HT-29 (cell line): ENCODE measurements around the gene TMEM213. TPM values are rescaled to one million over a fixed set of nuclear protein-coding genes. Genes with fewer than 3 reads are reported as not detected.
"Not testable (repeated sequence)": the region's sequence is repeated elsewhere in the genome, so short reads cannot be mapped to it uniquely, and the experiment has no call there.

Experiments
- DNase-seq: peaks from one replicate; pipeline ENCODE4 v3.0.0-alpha.2; 2015; ENCODE audit warnings: low spot score
- total RNA-seq: library from RNA; depleted of rRNA; stranded (reverse); fragments of >200 nt; shearing (Covaris generic); gene quantifications from 2 replicates; pipeline ENCODE4 v1.2.3, GENCODE V29; 2014

Gene TMEM213
- total RNA-seq, 1 experiment from 2014 or later, result not detected

- not testable (repeated sequence) for DNase-seq
These were observed 748 bp upstream of the TMEM213 start for GRCh38 chr7:138797046-138797445.

GRCh38 chr7:138798836-138799235 lies 1.0 kb downstream of the TMEM213 start:
- no peak for DNase-seq

- DNase-seq, result no peak
These were observed 1.7 kb downstream of the TMEM213 start for GRCh38 chr7:138799336-138800000.

GRCh38 chr7:138801256-138801655 lies 3.5 kb downstream of the TMEM213 start:
- no peak for DNase-seq

GRCh38 chr7:138802706-138803105 lies 4.9 kb downstream of the TMEM213 start:
- no peak for DNase-seq

GRCh38 chr7:138804618-138805017 lies 6.8 kb downstream of the TMEM213 start:
- no peak for DNase-seq

- DNase-seq, result no peak
These were observed 11.6 kb downstream of the TMEM213 start for GRCh38 chr7:138809346-138809745.

- not testable (repeated sequence) for DNase-seq
These were observed 13.5 kb downstream of the TMEM213 start for GRCh38 chr7:138811327-138811726.

GRCh38 chr7:138813945-138814344 lies 16.2 kb downstream of the TMEM213 start:
- no peak for DNase-seq

- no peak for DNase-seq
These were observed 17.1 kb downstream of the TMEM213 start for GRCh38 chr7:138814816-138815332.

- no peak for DNase-seq
These were observed 18.9 kb downstream of the TMEM213 start for GRCh38 chr7:138816650-138817049.

GRCh38 chr7:138819625-138820024 lies 21.8 kb downstream of the TMEM213 start:
- DNase-seq, result no peak

GRCh38 chr7:138821912-138822311 lies 24.1 kb downstream of the TMEM213 start:
- no peak for DNase-seq

GRCh38 chr7:138822867-138823535 lies 25.2 kb downstream of the TMEM213 start:
- DNase-seq, result no peak

GRCh38 chr7:138825049-138825721 lies 27.4 kb downstream of the TMEM213 start:
- no peak for DNase-seq

- no peak for DNase-seq
These were observed 30.5 kb downstream of the TMEM213 start for GRCh38 chr7:138828302-138828701.

- DNase-seq, result no peak
These were observed 31.5 kb downstream of the TMEM213 start for GRCh38 chr7:138829335-138829734.

- no peak for DNase-seq
These were observed 35.2 kb downstream of the TMEM213 start for GRCh38 chr7:138832966-138833365.

- no peak for DNase-seq
These were observed 35.8 kb downstream of the TMEM213 start for GRCh38 chr7:138833596-138833995.

- no peak for DNase-seq
These were observed 36.8 kb downstream of the TMEM213 start for GRCh38 chr7:138834583-138834982.

GRCh38 chr7:138835087-138835486 lies 37.3 kb downstream of the TMEM213 start:
- no peak for DNase-seq

- DNase-seq, result no peak
These were observed 39.8 kb downstream of the TMEM213 start for GRCh38 chr7:138837627-138838026.

GRCh38 chr7:138838166-138838565 lies 40.4 kb downstream of the TMEM213 start:
- DNase-seq, result no peak
